ENCODE results near the gene AHDC1. TPM values are rescaled to one million over a fixed set of nuclear protein-coding genes. Genes with fewer than 3 reads are reported as not detected.

AHDC1 gene
- total and polyA plus RNA-seq, 9 of the 15 experiments (the other 6 are each of a cell fraction or from before 2014, with no cell fraction given), result 0.21 to 36.4 (median 4.7) TPM

- TF ChIP-seq RBM14 (IDR thresholded peaks at IDR 0.05; ENCODE audit: borderline replicate concordance, insufficient read depth, low read depth, low read length) (no peak), KHSRP (IDR thresholded peaks at IDR 0.05) (no peak), PHB2 (IDR thresholded peaks at IDR 0.05; ENCODE audit: low read depth) (no peak), PCBP1 (IDR thresholded peaks at IDR 0.05; ENCODE audit: low read depth, low read length, poor library complexity, severe bottlenecking) (no peak), RBM15 (IDR thresholded peaks at IDR 0.05; ENCODE audit: insufficient read depth, low read length) (no peak), TCF7 (IDR thresholded peaks at IDR 0.05; ENCODE audit: borderline replicate concordance) (no peak), KDM1A (IDR thresholded peaks at IDR 0.05) (peak in 1 of 2 experiments; percentile 47; a peak in 1 of 4 replicates), ARHGAP35 (IDR thresholded peaks at IDR 0.05; ENCODE audit: partially characterized antibody) (no peak)
- TF ChIP-seq, protein P1, sequence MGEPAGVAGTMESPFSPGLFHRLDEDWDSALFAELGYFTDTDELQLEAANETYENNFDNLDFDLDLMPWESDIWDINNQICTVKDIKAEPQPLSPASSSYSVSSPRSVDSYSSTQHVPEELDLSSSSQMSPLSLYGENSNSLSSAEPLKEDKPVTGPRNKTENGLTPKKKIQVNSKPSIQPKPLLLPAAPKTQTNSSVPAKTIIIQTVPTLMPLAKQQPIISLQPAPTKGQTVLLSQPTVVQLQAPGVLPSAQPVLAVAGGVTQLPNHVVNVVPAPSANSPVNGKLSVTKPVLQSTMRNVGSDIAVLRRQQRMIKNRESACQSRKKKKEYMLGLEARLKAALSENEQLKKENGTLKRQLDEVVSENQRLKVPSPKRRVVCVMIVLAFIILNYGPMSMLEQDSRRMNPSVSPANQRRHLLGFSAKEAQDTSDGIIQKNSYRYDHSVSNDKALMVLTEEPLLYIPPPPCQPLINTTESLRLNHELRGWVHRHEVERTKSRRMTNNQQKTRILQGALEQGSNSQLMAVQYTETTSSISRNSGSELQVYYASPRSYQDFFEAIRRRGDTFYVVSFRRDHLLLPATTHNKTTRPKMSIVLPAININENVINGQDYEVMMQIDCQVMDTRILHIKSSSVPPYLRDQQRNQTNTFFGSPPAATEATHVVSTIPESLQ (CRISPR knock-in tag; IDR thresholded peaks at IDR 0.05), result no peak
- TF ChIP-seq, protein P2, sequence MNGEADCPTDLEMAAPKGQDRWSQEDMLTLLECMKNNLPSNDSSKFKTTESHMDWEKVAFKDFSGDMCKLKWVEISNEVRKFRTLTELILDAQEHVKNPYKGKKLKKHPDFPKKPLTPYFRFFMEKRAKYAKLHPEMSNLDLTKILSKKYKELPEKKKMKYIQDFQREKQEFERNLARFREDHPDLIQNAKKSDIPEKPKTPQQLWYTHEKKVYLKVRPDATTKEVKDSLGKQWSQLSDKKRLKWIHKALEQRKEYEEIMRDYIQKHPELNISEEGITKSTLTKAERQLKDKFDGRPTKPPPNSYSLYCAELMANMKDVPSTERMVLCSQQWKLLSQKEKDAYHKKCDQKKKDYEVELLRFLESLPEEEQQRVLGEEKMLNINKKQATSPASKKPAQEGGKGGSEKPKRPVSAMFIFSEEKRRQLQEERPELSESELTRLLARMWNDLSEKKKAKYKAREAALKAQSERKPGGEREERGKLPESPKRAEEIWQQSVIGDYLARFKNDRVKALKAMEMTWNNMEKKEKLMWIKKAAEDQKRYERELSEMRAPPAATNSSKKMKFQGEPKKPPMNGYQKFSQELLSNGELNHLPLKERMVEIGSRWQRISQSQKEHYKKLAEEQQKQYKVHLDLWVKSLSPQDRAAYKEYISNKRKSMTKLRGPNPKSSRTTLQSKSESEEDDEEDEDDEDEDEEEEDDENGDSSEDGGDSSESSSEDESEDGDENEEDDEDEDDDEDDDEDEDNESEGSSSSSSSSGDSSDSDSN (IDR thresholded peaks at IDR 0.05; ENCODE audit: borderline replicate concordance in 1 of 2, low read depth in 2 of 2, low read length in 2 of 2), result no peak
- TF ChIP-seq, protein P3, sequence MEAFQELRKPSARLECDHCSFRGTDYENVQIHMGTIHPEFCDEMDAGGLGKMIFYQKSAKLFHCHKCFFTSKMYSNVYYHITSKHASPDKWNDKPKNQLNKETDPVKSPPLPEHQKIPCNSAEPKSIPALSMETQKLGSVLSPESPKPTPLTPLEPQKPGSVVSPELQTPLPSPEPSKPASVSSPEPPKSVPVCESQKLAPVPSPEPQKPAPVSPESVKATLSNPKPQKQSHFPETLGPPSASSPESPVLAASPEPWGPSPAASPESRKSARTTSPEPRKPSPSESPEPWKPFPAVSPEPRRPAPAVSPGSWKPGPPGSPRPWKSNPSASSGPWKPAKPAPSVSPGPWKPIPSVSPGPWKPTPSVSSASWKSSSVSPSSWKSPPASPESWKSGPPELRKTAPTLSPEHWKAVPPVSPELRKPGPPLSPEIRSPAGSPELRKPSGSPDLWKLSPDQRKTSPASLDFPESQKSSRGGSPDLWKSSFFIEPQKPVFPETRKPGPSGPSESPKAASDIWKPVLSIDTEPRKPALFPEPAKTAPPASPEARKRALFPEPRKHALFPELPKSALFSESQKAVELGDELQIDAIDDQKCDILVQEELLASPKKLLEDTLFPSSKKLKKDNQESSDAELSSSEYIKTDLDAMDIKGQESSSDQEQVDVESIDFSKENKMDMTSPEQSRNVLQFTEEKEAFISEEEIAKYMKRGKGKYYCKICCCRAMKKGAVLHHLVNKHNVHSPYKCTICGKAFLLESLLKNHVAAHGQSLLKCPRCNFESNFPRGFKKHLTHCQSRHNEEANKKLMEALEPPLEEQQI (IDR thresholded peaks at IDR 0.05), result no peak
- TF ChIP-seq, protein P4, sequence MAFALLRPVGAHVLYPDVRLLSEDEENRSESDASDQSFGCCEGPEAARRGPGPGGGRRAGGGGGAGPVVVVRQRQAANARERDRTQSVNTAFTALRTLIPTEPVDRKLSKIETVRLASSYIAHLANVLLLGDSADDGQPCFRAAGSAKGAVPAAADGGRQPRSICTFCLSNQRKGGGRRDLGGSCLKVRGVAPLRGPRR (CRISPR knock-in tag; IDR thresholded peaks at IDR 0.05), result no peak
These were observed 46.7 kb upstream of the AHDC1 start (continued) for GRCh38 chr1:27650539-27651175.

Measured in K562 (cell line).